Endodermal cell (in vitro differentiated cells): ENCODE measurements around the gene SNX19. TPM values are rescaled to one million over a fixed set of nuclear protein-coding genes. Genes with fewer than 3 reads are reported as not detected.

Source experiments
- DNase-seq: peaks from one replicate; pipeline ENCODE4 v3.0.0-alpha.2; 2017
- H3K27ac ChIP-seq: 2 replicates; pipeline ENCODE4 v1.5.1; 2013; ENCODE audit warnings: mild to moderate bottlenecking, low read depth, low read length, moderate library complexity
- H3K27me3 ChIP-seq: 2 replicates; pipeline ENCODE4 v1.6.1; 2013; ENCODE audit warnings: mild to moderate bottlenecking, low read length, moderate library complexity; ENCODE audit not compliant: insufficient read depth, control insufficient read depth, poor library complexity, severe bottlenecking
- H3K36me3 ChIP-seq: 2 replicates; pipeline ENCODE4 v1.7.0; 2013; ENCODE audit warnings: mild to moderate bottlenecking, low read length, moderate library complexity; ENCODE audit not compliant: control insufficient read depth, insufficient read depth
- H3K4me1 ChIP-seq: one replicate; pipeline ENCODE4 v1.7.0; 2013; ENCODE audit warnings: low read length; ENCODE audit not compliant: control insufficient read depth, insufficient read depth
- H3K4me3 ChIP-seq: 2 replicates; pipeline ENCODE4 v1.5.1; 2013; ENCODE audit warnings: mild to moderate bottlenecking, low read length, moderate library complexity
- H3K9ac ChIP-seq: 2 replicates; pipeline ENCODE4 v1.6.1; 2013; ENCODE audit warnings: mild to moderate bottlenecking, low read length, moderate library complexity; ENCODE audit not compliant: poor library complexity, severe bottlenecking; ENCODE audit errors: extremely low read depth
- H3K9me3 ChIP-seq: 2 replicates; pipeline ENCODE4 v1.6.1; 2013; ENCODE audit warnings: mild to moderate bottlenecking, low read length, moderate library complexity; ENCODE audit not compliant: control insufficient read depth
- H3K27ac Mint-ChIP-seq: 2 replicates; pipeline ENCODE4 v1.8.0; 2020; ENCODE audit warnings: mixed read lengths
- H3K27me3 Mint-ChIP-seq: 2 replicates; pipeline ENCODE4 v1.8.0; 2021; ENCODE audit warnings: mild to moderate bottlenecking, mixed read lengths; ENCODE audit not compliant: insufficient read depth
- H3K36me3 Mint-ChIP-seq: 2 replicates; pipeline ENCODE4 v1.8.0; 2020; ENCODE audit warnings: low read depth, mixed read lengths
- H3K4me1 Mint-ChIP-seq: 2 replicates; pipeline ENCODE4 v1.8.0; 2020; ENCODE audit warnings: mixed read lengths
- H3K4me3 Mint-ChIP-seq: 2 replicates; pipeline ENCODE4 v1.8.0; 2020; ENCODE audit warnings: mild to moderate bottlenecking, moderate library complexity, mixed read lengths
- H3K9me3 Mint-ChIP-seq: 2 replicates; pipeline ENCODE4 v1.8.0; 2020; ENCODE audit warnings: mild to moderate bottlenecking, mixed read lengths
- WGBS, 2 experiments: methylation state at CpG; one replicate each; pipeline versions ENCODE4 v1.1.5 to v1.1.7; 2013; ENCODE audit warnings: missing lambda C conversion rate in 2 of 2, mixed read lengths in 1 of 2; ENCODE audit not compliant: insufficient coverage in 1 of 2, insufficient read length in 1 of 2; 5-methylcytosine and 5-hydroxymethylcytosine counted together
- total RNA-seq, 2 donors: library from RNA; stranded (reverse); fragmentation: NEBNext Ultra II Directional in 1 of 2; extraction: Animal tissue kit (Norgen Biotek cat#: 25700) in 1 of 2; gene quantifications; 2 replicates in 1 of 2; 3 replicates in 1 of 2; pipeline ENCODE4 v1.2.1, GENCODE V29; 2021
- TF ChIP-seq, protein P1 (sequence below): fragments of 200-600 bp; sonication (generic); conservative IDR thresholded peaks from 2 replicates; pipeline ENCODE4 v1.5.0; 2021; ENCODE audit warnings: antibody characterized with exemption, mild to moderate bottlenecking

Gene SNX19
- total RNA-seq, 2 donors from 2014 or later: 32.3 to 37.5 TPM

DNA sequence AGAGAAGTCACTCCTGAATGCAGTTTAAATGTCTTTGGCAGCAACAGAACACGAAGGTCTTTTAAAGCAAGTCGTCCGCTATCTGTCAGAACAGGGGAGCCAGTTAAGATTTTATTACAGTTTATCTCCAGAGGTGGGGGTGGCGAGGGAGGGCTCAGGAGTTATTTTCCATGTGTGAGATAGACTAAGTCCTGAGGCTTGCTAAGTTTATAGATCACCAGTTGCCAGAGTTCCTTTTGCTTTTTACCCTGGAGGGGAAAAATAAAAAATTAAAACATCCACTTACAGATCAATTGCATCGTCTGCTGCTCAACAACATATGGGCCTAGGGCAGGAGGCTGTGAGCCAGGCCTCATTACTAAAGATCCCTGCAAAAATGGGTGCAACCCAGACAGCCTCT lies 90.7 kb downstream of the SNX19 start:
- Histone ChIP-seq H3K4me1 (no peaks in the 10 kb centered on the region), H3K27ac (no peak overlapping the region), H3K4me3 (no peak overlapping the region), H3K27me3 (no peaks in the 10 kb centered on the region), H3K9ac (no peak overlapping the region), H3K9me3 (no peaks in the 10 kb centered on the region), H3K36me3 (no peaks in the 10 kb centered on the region)
- WGBS, 2 experiments: 70 to 89% methylated on average over 4 to 5 of the region's 5 CpGs
- TF ChIP-seq, protein P1, sequence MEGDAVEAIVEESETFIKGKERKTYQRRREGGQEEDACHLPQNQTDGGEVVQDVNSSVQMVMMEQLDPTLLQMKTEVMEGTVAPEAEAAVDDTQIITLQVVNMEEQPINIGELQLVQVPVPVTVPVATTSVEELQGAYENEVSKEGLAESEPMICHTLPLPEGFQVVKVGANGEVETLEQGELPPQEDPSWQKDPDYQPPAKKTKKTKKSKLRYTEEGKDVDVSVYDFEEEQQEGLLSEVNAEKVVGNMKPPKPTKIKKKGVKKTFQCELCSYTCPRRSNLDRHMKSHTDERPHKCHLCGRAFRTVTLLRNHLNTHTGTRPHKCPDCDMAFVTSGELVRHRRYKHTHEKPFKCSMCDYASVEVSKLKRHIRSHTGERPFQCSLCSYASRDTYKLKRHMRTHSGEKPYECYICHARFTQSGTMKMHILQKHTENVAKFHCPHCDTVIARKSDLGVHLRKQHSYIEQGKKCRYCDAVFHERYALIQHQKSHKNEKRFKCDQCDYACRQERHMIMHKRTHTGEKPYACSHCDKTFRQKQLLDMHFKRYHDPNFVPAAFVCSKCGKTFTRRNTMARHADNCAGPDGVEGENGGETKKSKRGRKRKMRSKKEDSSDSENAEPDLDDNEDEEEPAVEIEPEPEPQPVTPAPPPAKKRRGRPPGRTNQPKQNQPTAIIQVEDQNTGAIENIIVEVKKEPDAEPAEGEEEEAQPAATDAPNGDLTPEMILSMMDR: no peak
- H3K27ac Mint-ChIP-seq: no peak overlapping the region
- H3K4me3 Mint-ChIP-seq: no peak overlapping the region
- no peak for DNase-seq
- peaks cover 9% of the 10 kb centered on the region for H3K27me3 Mint-ChIP-seq
- H3K36me3 Mint-ChIP-seq: no peaks in the 10 kb centered on the region
- H3K9me3 Mint-ChIP-seq: no peaks in the 10 kb centered on the region
- H3K4me1 Mint-ChIP-seq: peaks cover 3% of the 10 kb centered on the region
